Measurements from ENCODE around the gene MORN3. TPM values are rescaled to one million over a fixed set of nuclear protein-coding genes. Genes with fewer than 3 reads are reported as not detected.

Gene MORN3
- total RNA-seq, 1 experiment from 2014 or later = 0.72 TPM

- DNase-seq (ENCODE audit: low read depth, low spot score) (no peak), ATAC-seq (no peak)
- CTCF ChIA-PET = interaction anchor here (0.5 kb wide), 1 partner anchor 54 kb away, joined by 5 read pairs; no protein-coding TSS in a partner anchor
- peaks cover 39% of the 10 kb centered on the region for H3K4me1 ChIP-seq (ENCODE audit: control insufficient read depth, insufficient read depth, low read length)
- no peaks in the 10 kb centered on the region for H3K36me3 ChIP-seq (ENCODE audit: control insufficient read depth, insufficient read depth, low read length)
- TSS peak; percentile 56 for BruUV-seq (replicated peaks)
- no peak for TF ChIP-seq CTCF (IDR thresholded peaks at IDR 0.05)
- TF ChIP-seq REST (IDR thresholded peaks at IDR 0.05; ENCODE audit: insufficient read depth in 1 of 2, low read depth in 2 of 2, low read length in 1 of 2) = no peak
- TF ChIP-seq TCF7L2 (IDR thresholded peaks at IDR 0.05; ENCODE audit: low read depth, low read length) = no peak
- TF ChIP-seq SIN3A (IDR thresholded peaks at IDR 0.05; ENCODE audit: borderline replicate concordance, insufficient read depth, low read depth, low read length) = no peak
- no peak for TF ChIP-seq POLR2AphosphoS5 (IDR thresholded peaks at IDR 0.05; ENCODE audit: low read depth, low read length)
- intact Hi-C loops (cut with micrococcal nuclease; ENCODE audit: unreplicated experiment) (loop anchor here (10.0 kb wide), 1 partner anchor 74 kb away; no protein-coding TSS in a partner anchor), in situ Hi-C loops (cut with HindIII; ENCODE audit: low pct_unique_long_range_greater_than_20kb, low sequenced_read_pairs) (no loop called here)
- POLR2A ChIA-PET = interaction anchor here (0.6 kb wide), 1 partner anchor 13 kb away, joined by 4 read pairs; no protein-coding TSS in a partner anchor
- peak overlapping the region; percentile 73 to 94; a peak in 3 of 4 replicates for H3K4me3 ChIP-seq (ENCODE audit: low read depth in 2 of 2, low read length in 2 of 2)
- peak overlapping the region; percentile 84 for H3K27ac ChIP-seq (ENCODE audit: low read length)
- H3K9me3 ChIP-seq (ENCODE audit: control insufficient read depth, insufficient read depth, low read depth, low read length) = no peaks in the 10 kb centered on the region
- no peaks in the 10 kb centered on the region for H3K27me3 ChIP-seq (ENCODE audit: control insufficient read depth, insufficient read depth, low read length)
Observed at GRCh38 chr12:121628536-121628935, 40.9 kb downstream of the MORN3 start.

GRCh38 chr12:121628037-121628436 is 41.4 kb downstream of the MORN3 start:
- DNase-seq (ENCODE audit: low read depth, low spot score) = no peak

More at GRCh38 chr12:121628037-121628436, 41.4 kb downstream of the MORN3 start:
- H3K36me3 ChIP-seq (ENCODE audit: control insufficient read depth, insufficient read depth, low read length) = no peaks in the 10 kb centered on the region
- H3K27me3 ChIP-seq (ENCODE audit: control insufficient read depth, insufficient read depth, low read length) = no peaks in the 10 kb centered on the region
- H3K4me1 ChIP-seq (ENCODE audit: control insufficient read depth, insufficient read depth, low read length) = peaks cover 35% of the 10 kb centered on the region
- intact Hi-C loops (cut with micrococcal nuclease; ENCODE audit: unreplicated experiment) (loop anchor here (10.0 kb wide), 1 partner anchor 73 kb away; no protein-coding TSS in a partner anchor), in situ Hi-C loops (cut with HindIII; ENCODE audit: low pct_unique_long_range_greater_than_20kb, low sequenced_read_pairs) (no loop called here)
- H3K9me3 ChIP-seq (ENCODE audit: control insufficient read depth, insufficient read depth, low read depth, low read length) = no peaks in the 10 kb centered on the region
- peak overlapping the region; percentile 84 for H3K27ac ChIP-seq (ENCODE audit: low read length)
- TF ChIP-seq SIN3A (IDR thresholded peaks at IDR 0.05; ENCODE audit: borderline replicate concordance, insufficient read depth, low read depth, low read length) (no peak), POLR2AphosphoS5 (IDR thresholded peaks at IDR 0.05; ENCODE audit: low read depth, low read length) (no peak), TCF7L2 (IDR thresholded peaks at IDR 0.05; ENCODE audit: low read depth, low read length) (no peak), REST (IDR thresholded peaks at IDR 0.05; ENCODE audit: insufficient read depth in 1 of 2, low read depth in 2 of 2, low read length in 1 of 2) (no peak), CTCF (IDR thresholded peaks at IDR 0.05) (no peak)
- no TSS peak for BruUV-seq (replicated peaks)
- ATAC-seq = no peak
- peak overlapping the region; percentile 73 to 94 for H3K4me3 ChIP-seq (ENCODE audit: low read depth in 2 of 2, low read length in 2 of 2)
- CTCF ChIA-PET = interaction anchor here (0.5 to 4.9 kb wide), 2 partner anchors 55 to 76 kb away, joined by 5 to 31 read pairs; no protein-coding TSS in a partner anchor
- POLR2A ChIA-PET = no interaction called here

Measured in Panc1 (cell line).